DMS 273 treated with DMSO at 0.1 percent for 48 hours (cell line): ENCODE results near the gene DUS3L.
"Not testable (repeated sequence)": the region's sequence is repeated elsewhere in the genome, so short reads cannot be mapped to it uniquely, and the experiment has no call there.

Experiments
- DNase-seq: peaks from one replicate; lab custom pipeline; 2025; lab: John Stamatoyannopoulos, UW

The DUS3L gene

DNA sequence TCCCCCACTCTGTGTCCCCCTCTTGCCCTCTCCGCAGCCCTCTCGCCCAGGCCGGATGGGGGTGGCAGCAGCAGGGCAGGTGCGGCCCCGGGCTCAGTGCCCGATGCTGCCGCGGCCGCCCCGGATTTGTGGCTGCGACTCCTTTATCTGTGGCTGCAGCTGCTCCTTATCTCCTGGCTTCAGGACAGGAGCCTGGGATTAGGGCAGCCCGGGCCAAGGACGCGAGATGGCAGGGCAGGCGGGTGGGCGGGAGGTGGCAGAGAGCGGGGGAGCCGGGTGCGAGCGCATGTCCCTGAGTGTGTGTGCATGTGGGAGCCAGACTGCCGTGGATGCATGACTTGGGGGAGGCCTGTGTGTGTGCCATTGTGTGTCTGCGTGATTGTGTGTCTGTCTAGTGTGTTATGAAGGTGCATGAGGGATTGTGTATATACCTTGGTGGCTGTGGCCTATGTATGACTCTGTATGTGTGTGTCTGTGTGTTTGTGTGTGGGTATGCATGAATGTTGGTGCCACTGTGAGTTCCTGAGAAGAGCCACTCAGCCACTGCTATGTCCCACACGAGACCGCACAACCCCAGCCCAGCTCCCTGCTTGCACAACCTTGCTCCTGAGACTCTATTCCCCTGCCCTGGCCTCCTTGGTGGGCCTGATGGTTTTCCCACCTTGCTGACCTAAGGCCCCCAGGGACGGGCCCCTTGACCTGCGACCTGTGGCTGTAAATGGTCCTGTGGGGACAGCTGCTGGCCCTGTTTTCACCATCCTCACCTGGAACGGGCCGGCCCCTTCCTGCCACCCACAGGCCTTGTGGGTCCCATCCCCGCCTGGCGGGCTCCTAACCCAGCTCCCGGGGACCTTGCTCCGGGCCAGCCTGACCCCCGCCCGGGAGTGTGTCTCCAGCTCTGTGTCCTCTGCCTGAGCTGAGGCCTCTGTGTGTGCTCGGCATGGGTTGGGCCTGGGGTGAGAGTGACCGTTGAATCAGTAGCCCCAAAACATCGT, 8.6 kb upstream of the DUS3L start:
- no peak for DNase-seq

DNA sequence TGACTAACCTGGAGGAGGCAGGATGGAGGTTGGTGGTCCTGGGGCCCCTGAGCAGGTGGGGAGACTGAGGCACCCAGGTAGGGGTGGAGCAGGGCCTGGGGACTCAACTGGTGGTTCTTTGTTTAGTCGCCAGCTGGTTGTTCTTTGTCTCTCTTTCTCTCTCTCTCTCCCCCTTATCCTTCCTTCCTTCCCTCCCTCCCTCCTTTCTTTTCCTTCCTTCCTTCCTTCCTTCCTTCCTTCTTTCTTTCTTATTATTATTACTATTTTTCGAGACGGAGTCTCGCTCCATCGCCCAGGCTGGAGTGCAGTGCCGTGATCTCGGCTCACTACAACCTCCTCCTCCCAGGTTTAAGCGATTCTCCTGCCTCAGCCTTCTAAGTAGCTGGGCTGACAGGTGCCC, 7.3 kb upstream of the DUS3L start:
- no peak for DNase-seq

DNA sequence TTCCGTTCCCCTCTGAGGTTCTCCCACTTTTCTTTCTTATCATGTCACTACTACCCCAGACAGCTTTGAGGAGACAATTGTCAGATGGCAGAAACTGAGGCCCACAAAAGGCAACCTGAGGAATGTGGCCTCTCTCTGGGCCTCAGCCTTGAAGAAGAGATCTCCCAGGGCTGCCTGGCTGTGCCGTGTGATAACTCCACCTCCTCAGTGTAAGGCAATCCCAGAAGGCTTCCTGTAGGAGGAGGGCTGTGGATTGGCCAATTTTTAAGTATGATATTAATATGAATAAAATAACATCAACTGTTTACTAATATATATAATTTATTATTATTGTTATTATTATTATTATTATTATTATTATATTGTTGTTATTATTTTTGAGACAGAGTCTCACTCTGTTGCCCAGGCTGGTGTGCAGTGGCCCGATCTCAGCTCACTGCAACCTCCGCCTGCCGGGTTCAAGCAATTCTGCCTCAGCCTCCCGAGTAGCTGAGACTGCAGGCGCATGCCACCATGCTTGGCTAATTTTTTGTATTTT, 4.5 kb upstream of the DUS3L start:
- no peak for DNase-seq

DNA sequence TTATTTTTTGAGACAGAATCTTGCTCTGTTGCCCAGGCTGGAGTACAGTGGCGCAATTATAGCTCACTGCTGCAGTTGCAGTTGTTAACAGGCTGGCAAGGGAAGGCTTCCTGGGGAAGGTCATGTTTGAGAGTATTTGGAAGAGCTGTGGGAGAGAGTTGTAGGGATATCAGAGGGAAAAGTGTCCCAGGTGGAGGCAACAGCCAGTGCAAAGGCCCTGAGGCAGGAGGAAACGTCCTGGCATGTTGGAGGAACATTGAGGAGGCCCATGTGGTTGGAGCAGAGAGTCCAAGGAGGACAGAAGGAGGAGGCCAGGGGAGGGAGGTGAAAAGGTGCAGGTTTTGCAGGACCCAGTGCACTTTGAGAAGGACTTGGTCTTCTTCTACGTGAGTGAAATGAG, 2.2 kb upstream of the DUS3L start:
- no peak for DNase-seq

DNA sequence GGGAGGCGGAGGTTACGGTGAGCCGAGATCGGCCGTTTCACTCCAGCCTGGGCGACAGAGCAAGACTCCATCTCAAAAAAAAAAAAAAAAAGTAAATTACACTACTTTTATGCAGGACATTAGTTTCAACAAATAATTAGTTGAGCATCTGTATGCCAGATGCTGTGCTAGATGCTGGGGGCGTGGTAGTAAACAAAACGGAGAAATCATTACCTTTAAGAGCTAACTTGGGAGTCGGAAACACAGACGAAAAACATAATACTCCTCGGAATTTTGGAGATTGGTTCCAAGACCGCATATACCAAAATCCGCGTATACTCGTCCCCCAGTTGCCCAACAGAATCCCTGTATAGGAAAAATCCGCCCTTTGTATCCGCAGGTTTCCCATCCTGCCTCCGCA, 1.3 kb upstream of the DUS3L start:
- DNase-seq = no peak

DNA sequence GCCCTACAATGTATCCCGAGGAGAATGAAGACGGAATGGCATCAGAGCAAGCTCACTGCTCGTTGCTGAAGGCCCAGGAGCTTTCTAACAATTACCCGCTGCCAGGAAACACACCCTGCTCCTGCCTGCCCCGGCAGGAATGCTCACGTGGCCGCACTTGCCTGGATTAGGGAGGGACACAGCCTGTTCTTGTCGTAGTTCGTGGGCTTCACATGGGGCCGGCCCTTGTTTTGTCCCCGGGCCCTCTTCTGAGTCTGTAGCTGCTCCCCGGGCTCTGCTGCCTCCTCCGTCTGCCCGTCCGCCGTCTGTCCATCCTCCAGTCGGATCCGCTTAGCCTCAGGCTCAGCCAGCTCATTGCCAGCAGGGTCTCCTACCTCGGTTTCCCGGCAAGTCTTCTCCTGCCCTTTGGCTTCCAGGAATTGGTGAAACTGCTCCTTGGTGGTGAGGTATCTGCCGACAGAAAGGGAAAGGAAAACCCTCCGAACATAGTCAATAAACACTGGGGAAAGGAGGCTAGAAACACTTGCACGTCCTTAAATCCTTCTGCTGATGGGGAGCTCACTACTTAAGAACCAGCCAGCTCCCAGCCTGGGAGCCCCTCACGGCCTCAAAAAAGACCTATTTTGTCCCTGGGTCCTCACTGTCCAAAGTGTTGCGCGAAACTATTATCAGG, 941 bp downstream of the DUS3L start:
- DNase-seq = no peak

DNA sequence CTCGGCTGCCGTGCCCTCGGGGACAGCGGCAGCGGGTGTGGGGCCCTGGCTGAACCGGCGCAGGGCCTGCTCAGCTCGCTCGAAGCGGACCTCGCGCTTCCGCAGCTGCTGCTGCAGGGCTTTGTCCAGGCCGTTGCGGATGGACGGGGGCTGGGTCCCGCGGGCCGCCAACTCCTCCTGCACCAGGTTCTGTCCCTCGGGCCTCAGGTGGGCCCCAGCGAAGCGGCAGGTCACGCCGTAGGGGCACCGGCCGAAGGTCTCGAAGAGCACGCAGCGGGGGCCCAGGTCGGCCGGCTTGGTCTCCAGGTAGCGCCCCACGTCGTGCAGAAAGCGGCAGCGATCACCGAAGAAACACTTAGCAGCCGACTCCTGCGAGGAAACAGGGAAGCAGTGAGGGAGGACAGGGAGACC, 1.6 kb downstream of the DUS3L start:
- DNase-seq = no peak

DNA sequence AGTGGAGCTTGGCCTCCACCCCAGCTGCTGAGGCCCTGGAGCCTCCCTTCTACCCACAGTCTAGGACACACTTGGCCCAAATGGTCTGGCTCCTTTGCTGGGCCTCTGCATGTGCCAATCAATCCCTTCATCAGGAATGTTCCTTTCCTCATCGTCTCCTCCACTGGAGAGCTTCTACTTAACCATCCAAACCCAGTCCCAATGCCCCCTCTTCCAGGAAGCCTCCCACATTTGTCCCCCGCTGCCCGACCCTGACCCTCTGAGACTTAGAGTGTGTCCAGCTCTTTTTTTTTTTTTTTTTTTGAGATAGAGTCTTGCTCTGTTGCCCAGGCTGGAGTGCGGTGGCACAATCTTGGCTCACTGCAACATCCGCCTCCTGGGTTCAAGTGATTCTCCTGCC, 2.5 kb downstream of the DUS3L start:
- no peak for DNase-seq

DNA sequence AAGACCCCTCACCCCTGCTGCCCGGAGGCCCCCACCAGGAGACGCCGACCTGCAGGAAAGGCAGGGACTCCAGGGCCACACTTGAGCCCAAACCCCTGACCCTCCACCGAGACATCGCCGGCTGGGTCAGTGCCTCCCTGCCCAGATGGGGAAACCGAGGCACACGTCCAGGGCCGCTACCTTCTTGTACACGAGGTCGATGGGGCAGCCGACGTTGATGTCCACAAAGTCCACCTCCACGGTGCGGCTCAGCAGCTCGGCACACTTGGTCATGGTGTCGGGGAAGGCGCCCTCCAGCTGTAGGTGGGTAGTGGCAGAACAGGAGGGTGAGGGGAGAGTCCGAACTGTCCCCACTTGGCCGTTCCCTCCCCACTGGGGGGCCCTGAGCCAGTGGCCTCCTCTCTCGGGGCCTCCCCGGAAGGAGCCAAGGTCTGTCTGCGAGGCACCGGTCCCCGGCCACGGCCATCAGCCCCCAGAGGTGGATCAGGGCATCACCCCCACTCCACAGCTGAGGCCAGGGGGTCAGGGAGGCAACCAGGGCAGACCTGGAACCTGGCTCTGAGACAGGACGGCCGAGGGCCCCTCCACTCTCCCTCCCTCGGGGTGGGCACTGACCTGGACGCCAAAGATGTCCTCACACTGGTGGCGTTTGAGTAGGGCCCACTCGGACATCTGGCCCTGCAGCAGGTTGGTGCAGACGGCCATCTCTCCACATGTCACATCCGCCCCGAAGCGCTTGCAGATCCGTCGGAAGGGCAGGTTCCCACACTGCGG, 3.4 kb downstream of the DUS3L start:
- DNase-seq = no peak

DNA sequence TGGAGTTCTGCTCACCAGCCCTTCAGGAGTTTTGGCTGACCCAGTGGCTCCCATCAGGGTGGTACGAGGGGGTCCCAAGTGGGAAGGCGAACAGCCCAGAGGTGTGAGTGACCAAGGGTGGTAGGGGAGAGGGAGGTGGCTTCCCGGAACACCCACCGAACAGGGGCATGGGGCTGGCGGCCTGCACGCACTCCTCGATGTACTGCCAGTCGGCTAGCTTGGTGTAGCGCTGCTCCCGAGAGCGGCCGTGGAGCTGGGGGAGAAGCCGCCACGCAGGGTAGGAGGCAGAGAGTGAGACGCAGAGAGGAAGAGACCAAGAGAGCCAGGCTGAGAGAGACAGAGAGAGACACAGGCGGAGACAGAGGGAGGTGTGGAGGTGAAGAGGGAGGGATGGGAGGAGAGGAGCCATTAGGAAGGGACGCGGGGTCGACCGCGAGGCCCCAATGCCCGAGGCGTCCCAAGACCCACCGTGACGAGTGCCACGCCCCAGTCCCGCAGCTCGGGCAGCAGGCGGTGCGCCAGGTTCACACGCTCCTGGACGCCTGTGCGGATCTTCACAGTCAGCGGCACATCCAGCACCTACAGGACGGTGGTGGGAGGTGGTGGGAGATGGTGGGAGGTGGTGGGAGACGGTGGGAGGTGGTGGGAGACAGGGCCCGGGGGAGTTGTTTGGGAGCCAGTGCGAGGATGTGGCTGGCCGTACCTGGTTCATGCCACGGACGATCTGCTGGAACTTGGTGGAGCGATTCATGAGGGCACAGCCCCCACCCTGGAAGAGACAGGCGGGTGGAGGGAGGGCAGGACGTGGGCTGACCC, 4.2 kb downstream of the DUS3L start:
- DNase-seq = no peak

DNA sequence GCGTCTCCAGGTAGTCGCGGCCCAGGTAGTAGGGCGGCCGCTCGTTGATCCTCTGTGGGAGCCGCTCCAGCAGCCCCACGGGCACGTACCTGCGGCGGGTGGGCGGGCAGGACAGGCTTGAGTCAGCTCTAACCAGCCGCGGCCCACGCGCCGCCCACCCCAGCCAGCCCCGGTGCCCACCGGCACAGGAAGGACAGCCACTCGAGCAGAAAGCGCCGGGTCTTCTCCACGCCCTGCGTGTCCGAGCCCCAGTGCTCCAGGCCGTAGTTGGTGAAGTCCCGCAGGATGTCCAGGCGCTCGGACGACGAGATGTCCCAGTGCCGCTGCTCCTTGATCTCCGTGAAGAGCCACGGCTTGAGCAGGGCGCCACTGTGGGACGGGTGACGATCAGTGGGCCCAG, 5.5 kb downstream of the DUS3L start:
- no peak for DNase-seq

DNA sequence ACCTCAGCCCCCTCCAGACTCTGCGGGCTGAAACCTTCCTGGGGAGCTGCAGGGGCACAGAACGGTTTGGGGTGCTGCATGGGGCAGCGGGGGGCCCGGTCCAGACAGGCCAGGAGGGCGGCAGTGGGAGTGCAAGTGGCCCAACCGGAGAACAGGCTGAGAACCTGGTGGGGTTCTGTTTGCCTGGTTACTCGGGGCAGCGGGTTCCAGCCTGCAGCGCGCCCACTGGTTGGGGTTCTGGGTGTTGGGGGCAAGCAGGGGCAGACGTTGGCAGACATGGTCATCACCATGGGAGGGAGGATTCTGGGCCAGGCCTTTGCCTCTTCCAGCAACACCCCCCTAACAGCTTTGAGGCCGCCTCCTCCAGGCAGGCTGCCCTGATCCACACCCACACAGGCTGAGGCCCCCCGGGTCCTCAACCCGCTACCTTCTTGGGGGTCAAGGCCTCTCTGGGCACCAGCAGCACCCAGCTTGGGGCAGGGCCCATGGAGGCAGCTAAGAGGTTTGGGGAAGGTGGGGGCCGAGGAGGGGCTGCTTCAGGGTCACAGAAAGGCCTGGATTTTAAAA, 6.3 kb downstream of the DUS3L start, which contains the start of gene PRR22:
Gene PRR22, minus strand, starts transcription at position 166 of the 567 bp plus-strand sequence. Its CDS starts 86 bp downstream, at position 80.
- no peak for DNase-seq

DNA sequence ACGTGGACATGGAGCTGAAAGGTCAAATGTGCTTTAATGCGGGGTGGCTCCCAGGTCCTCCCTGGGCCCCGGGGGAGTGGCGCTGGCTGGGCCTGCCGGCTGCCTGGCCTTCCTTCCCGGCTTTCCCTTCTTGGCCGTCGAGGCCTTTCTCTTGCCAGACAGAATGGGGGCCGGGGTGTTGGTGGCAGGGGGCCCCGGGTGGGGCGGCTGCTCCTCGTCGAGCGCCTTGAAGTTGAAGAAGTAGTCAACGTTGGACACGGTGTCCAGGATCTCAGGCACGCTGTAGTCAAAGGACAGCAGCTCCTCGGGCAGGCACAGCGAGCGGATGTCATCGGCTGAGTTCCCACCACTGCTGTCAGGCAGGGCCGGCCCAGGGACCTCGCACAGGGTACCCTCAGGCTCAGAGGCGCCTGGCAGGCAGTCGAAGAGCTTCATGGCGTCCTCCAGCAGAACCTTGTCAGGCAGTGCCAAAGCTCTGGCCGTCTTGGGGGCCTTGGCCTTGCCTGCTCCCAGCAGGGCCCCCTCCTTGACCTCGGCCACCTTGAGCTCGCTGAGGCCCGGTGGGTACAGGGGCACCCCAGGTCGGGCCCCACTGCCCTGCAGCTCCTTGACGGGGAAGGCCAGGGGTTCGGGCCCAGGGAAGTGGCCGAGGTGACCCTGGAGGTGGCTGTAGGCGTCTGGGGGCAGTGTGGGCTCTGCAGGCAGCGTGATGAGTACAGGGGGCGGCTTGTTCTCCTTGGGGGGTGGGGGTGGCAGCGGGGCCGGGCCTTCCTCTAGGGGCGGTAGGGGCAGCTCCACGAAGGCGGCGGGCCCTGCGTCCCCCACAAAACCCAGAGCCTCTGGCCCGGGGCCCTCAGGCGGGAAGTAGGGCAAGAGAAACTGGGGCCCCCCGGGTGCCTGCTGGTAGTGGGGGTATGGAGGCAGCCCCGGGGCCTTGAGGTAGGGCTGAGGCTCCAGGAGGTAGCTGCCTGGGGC, 7.7 kb downstream of the DUS3L start:
- DNase-seq = no peak

DNA sequence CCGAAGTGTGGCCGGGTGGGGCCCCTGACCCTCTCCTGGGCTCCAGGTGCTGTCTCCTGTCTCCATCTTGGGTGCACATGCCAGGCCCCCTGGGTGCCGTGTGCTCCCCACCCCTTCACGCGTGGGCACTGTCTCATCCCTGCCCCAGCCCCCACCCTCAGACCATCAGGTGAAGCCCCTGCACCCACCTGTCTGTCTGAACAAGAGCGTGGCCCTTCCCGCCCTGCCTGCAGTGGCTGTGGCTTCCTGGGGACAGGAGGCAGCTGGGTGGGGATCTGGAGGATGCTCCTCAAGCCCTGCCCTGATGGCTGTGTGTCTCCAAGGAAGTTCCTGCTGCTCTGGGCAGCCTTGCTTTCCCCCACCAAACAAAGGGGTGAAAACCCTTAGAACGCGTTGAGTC, 8.6 kb downstream of the DUS3L start:
- DNase-seq = no peak

DNA sequence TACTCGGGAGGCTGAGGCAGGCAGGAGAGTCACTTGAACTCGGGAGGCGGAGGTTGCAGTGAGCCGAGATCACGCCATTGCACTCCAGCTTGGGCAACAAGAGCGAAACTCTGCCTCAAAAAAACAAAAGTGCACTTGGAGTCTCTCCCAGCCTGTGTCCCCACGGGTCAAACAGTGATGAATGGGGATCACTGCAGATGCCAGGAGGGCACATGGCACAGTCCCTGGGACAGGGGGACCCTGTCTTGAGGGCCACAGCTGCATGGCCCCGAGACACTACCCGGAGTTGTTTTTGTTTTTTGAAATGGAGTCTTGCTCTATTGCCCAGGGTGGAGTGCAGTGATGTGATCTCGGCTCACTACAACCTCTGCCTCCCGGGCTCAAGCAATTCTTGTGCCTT, 10.0 kb downstream of the DUS3L start:
- DNase-seq = not testable (repeated sequence)

DNA sequence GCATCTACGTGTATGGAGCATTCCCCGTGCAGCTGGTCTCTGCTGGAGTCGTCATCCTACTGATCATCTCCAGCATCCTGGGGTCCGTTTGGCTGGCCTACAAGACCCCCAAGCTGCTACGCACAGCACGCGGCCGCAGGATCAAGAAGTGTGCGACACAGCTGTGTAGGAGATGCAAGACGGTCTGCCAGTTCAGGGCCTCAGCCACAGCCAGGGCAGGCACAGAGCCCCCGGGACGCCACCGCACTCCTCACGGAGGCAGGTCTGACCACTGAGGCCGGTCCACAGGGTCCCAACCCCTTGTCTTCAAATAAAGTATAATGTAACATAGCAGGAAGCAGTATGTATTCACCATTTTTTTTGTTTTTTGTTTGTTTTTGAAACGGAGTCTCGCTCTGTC, 12.6 kb downstream of the DUS3L start:
- DNase-seq = no peak

DNA sequence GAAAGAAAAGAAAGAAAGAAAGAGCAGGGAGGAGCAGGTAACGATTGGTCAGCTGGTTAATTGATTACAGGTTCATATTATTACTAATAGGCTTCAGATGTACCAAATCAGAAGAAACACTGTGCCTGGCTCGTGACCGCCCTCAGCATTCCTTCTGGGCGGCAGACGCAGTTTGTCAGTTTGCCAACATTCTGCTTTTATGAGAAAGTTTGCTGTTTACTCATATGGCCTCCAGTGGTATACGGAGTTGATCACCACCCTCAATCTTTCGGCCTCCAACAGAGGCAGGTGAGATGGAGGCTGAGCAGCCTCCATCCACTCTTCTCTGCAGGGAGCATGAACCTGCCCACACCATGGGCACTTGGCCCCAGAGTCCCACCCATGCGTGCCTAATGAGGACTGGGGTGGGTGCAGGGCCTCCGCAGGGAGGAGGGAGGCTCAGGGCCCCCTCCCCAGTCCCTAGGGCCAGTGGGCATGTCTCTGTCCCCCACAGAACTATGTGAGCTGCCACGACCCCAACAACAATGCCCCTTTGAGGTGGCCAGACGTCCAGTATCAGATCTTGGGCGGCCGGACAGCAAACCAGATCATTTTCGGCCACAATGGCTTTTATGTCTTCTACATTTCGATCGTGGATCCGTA, 15.2 kb downstream of the DUS3L start:
- DNase-seq = no peak

DNA sequence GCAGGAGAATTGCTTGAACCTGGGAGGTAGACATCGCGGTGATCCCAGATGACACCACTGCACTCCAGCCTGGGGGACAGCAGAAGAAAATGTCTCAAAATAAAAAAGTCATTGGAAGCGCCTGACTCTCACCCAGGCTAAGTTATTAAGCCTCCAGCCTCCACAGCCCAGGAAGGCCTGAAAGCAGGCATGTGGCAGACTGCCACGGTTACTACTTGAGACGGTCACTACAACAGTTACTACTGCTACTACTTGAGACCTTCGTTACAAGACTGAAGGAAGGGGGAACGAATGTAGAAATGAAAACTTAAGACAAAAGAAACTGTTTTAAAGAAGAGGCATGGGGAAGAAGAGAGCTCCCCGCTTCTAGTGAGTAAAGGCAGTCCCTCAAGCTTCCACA, 16.0 kb downstream of the DUS3L start:
- DNase-seq = no peak

DNA sequence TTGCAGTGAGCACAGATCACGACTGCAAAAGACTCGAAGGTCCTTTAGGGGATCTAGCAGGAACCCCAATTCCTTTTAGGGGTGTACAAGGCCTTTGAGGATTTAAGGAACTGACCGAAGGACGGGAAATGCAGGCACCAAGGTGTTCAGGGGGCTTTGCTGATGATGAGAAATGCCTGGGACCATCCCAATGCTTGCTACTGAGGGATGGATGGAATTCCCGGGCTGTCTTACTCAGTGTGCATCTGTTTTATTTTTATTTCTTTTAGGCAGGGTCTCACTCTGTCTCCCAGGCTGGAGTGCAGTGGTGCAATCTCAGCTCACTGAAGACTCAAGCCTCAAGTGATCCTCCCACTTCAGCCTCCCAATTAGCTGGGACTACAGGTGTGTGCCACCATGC, 17.7 kb downstream of the DUS3L start:
- DNase-seq = no peak
